K562 (cell line): ENCODE data around the gene RSPO1. TPM values are rescaled to one million over a fixed set of nuclear protein-coding genes. Genes with fewer than 3 reads are reported as not detected.
A peak's percentile ranks its signal among the peaks of the same experiment; 100 is the strongest.

Experiments used
- CTCF ChIP-seq, 3 experiments: IDR thresholded peaks in 2 of 3; conservative IDR thresholded peaks in 1 of 3; 2 replicates each; pipeline ENCODE4 v1.5.1; 2011 to 2012; ENCODE audit warnings: low read length in 3 of 3, mild to moderate bottlenecking in 3 of 3, control low read depth in 2 of 3, improper control_type of control experiment in 1 of 3, inconsistent platforms in 1 of 3, low read depth in 1 of 3, mixed read lengths in 1 of 3, moderate library complexity in 1 of 3; ENCODE audit not compliant: insufficient read depth in 2 of 3
- ELK3 ChIP-seq: fragments of 450-650 bp; formaldehyde crosslinking; IDR thresholded peaks from 2 replicates; pipeline ENCODE4 v1.4.0; 2020; ENCODE audit warnings: mild to moderate bottlenecking
- HMBOX1 ChIP-seq: sonication (generic); IDR thresholded peaks from 2 replicates; pipeline ENCODE4 v1.6.1; 2016
- JUND ChIP-seq, 2 experiments: IDR thresholded peaks; 2 replicates in 1 of 2; 3 replicates in 1 of 2; pipeline ENCODE4 v1.6.1; 2011; ENCODE audit warnings: borderline replicate concordance in 2 of 2, low read depth in 2 of 2, low read length in 2 of 2, improper control_type of control experiment in 1 of 2, missing biosample characterization in 1 of 2, missing genetic modification characterization in 1 of 2, missing genetic modification reagents in 1 of 2
- KLF6 ChIP-seq: fragments of 250-450 bp; sonication (Bioruptor Pico); IDR thresholded peaks from 2 replicates; pipeline ENCODE4 v1.4.0; 2020; ENCODE audit warnings: mild to moderate bottlenecking, moderate library complexity, borderline replicate concordance
- RB1 ChIP-seq: fragments of 450-650 bp; IDR thresholded peaks from 2 replicates; pipeline ENCODE4 v1.6.1; 2017; ENCODE audit warnings: low read depth, mild to moderate bottlenecking
- REST ChIP-seq, 2 experiments: fragments of 450-650 bp; formaldehyde crosslinking in 1 of 2; IDR thresholded peaks; 2 replicates each; pipeline versions ENCODE4 v1.4.0 to v1.6.1; 2014 to 2020; ENCODE audit warnings: mild to moderate bottlenecking in 2 of 2, borderline replicate concordance in 1 of 2, low read depth in 1 of 2
- SAFB2 ChIP-seq: fragments of 200-400 bp; formaldehyde crosslinking; IDR thresholded peaks from 2 replicates; pipeline ENCODE4 v1.6.1; 2018; ENCODE audit warnings: borderline replicate concordance, low read length, low read depth, moderate library complexity; ENCODE audit not compliant: severe bottlenecking
- THAP7 ChIP-seq: fragments of 250-450 bp; sonication (Bioruptor Pico); IDR thresholded peaks from 2 replicates; pipeline ENCODE4 v1.5.0; 2021
- polyA plus RNA-seq, 8 experiments: library from polyadenylated mRNA; depleted of rRNA in 4 of 8; stranded (reverse) in 5 of 8; unstranded in 3 of 8; fragments of >200 nt; fragmentation: Nextera tagmentation in 2 of 8; fragmentation: Illumina TruSeq in 1 of 8; extraction: Ambion mirVana in 2 of 8; extraction: Trizol in 1 of 8; gene quantifications; 2 replicates each; pipeline versions ENCODE4 v1.2.1 to v1.2.3, GENCODE V29; 2011 to 2014; ENCODE audit warnings: inconsistent platforms in 1 of 8, missing spikeins in 1 of 8
- total RNA-seq, 7 experiments: library from RNA; depleted of rRNA in 6 of 7; stranded (reverse); fragments of >200 nt in 6 of 7; fragmentation: Illumina TruSeq in 2 of 7; extraction: Trizol in 2 of 7; gene quantifications; 2 replicates each; pipeline versions ENCODE4 v1.2.1 to v1.2.3, GENCODE V29; 2011 to 2021; ENCODE audit warnings: low replicate concordance in 1 of 7

RSPO1 gene
- total and polyA plus RNA-seq, 9 of the 15 experiments (the other 6 are each of a cell fraction or from before 2014, with no cell fraction given) = not detected

GRCh38 chr1:37682334-37682987 is 47.8 kb upstream of the RSPO1 start (continued):
- TF ChIP-seq SAFB2 = no peak
- no peak; the same call in 1 of the 2 replicates for TF ChIP-seq JUND (IDR thresholded peaks at IDR 0.05; ENCODE audit: borderline replicate concordance, low read depth, low read length)
- TF ChIP-seq JUND (tag; IDR thresholded peaks at IDR 0.05; ENCODE audit: borderline replicate concordance, low read depth, low read length) = peak; percentile 46; the same call in 1 of the 3 replicates
- peak; percentile 76; the same call in 1 of the 2 replicates for TF ChIP-seq REST (IDR thresholded peaks at IDR 0.05; ENCODE audit: borderline replicate concordance)
- TF ChIP-seq REST (CRISPR knock-in tag; IDR thresholded peaks at IDR 0.05; ENCODE audit: low read depth) = no peak
- TF ChIP-seq HMBOX1 = no peak
- TF ChIP-seq KLF6 = no peak
- no peak for TF ChIP-seq ELK3 (CRISPR knock-in tag)
- peak; percentile 80 to 97 (median 91) for TF ChIP-seq CTCF (IDR thresholded peaks at IDR 0.05 in 2 of 3, conservative IDR thresholded peaks at IDR 0.05 in 1 of 3; ENCODE audit: insufficient read depth in 2 of 3, low read depth in 1 of 3, low read length in 3 of 3)
- TF ChIP-seq THAP7 (CRISPR knock-in tag) = no peak
- TF ChIP-seq RB1 = 0 out of 2 replicates have a peak, but pooled peaks have one; percentile 14
